Activated T-helper 9 cell treated with anti-CD3 and anti-CD28 coated beads, Interleukin-2, amount 50 U/mL, for 16 hours (primary cell): ENCODE data around the gene TUBB2A.
"Not testable (repeated sequence)": the region's sequence is repeated elsewhere in the genome, so short reads cannot be mapped to it uniquely, and the experiment has no call there.

Source experiments
- DNase-seq: peaks from one replicate; pipeline ENCODE4 v3.0.0-alpha.2; 2020; ENCODE audit warnings: low read depth

TUBB2A gene

DNA sequence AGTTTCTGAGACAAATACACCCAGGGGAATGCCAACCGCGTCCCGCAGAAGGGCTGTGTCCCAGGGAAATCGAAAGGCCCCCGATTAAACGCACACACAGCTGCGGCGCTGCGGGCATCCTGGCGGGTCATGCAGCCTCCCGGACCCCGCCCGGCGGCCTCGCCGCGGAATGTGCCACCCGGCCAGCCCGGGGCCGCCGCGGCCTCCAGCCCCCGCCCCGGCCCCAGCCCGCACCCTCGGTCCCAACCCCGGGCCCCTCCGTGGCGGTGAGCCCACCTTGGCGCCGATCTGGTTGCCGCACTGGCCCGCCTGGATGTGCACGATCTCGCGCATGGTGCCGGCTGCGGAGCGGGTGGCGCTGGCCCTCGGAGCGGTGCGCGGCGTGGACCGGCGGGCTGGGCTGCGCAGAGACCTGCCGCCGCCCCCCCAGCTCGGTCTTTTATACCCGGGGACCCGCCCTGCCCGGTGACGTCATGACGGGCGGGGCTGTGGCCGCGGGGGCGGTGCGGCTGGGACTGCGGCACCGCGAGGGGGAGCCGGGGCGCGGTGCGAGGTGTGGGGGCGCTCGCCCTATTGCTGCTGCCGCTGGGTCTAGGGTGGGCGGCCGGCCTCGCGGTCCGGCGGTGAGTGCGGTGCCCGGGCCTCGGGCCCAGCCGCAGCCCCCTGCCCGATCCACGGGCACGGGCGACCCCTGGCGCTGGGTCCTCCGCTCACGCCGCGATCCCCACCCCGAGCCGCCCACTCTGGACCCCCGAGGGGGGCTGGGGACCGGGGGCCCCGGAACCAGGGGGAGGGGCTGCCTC is at the start of gene TUBB2A:
TSS of gene TUBB2A (minus strand) at position 414 of the 803 bp plus-strand sequence. CDS start at position 333, 81 bp downstream.
- peak; percentile 80 for DNase-seq

DNA sequence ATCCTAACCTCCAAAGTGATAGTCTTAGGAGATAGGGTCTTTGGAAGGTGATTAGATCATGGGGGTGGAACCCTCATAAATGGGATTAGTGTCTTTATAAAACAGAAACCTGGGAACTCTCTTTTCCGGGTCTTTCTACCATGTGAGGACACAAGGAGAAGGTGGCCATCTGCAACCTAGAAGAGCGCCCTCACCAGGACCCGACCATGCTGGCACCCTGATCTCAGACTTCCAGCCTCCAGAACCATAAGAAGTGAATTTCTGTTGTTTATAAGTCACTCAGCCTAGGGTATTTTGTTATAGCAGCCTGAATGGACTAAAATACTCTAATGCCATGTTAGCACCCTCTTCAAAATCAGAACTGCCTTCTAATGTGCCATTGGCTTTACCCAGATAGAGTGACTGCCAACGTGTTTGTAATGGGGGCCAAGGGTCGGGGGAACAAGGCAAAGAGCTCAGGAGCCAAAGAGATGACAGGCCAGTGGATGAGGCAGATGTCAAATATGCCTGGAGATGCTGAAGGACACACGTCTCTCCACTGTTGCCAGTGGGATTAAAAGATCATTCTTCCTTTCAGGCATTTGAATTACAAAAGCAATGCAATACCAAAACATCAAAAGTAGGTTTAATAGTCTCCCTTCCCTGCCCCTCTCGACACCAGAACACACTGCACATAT is 49.1 kb upstream of the TUBB2A start:
- DNase-seq: no peak

DNA sequence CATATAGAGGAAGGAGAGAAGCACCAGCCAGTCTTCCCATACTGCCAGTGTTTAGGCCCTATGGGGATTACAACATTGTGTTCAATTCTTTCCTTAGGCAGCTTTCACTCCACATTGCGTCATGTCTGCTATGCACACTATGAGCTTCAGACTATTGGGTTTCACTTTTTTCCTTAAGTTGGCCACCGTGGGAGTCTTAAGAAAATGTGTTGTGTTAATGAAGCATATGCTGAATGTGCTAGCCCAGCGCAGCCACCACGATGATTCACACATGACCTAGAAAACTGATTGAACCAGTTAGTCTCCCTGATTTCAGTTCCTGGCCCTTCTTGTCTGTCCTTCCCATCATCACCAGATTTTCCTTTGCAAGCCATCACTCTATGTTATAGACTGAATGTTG is 48.6 kb upstream of the TUBB2A start:
- no peak for DNase-seq

DNA sequence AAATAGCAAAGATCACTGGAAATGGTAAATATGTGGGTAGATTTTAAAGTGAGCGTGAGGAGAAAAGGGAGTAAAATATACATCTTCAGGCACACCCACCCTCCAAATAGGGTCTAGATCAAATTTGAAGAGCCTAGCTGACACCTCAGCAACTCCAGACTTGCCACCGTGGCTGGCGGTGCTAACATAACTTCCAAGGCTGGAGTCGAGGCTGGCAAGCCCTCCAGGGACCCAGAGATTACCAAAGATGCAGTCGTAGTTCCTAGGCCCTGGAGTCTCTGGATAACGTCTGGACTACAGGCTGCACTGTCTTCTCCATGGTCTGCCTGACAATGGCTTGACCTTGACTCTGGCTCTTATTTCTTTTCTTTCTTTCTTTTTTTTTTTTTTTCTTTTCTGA is 47.6 kb upstream of the TUBB2A start:
- no peak for DNase-seq

DNA sequence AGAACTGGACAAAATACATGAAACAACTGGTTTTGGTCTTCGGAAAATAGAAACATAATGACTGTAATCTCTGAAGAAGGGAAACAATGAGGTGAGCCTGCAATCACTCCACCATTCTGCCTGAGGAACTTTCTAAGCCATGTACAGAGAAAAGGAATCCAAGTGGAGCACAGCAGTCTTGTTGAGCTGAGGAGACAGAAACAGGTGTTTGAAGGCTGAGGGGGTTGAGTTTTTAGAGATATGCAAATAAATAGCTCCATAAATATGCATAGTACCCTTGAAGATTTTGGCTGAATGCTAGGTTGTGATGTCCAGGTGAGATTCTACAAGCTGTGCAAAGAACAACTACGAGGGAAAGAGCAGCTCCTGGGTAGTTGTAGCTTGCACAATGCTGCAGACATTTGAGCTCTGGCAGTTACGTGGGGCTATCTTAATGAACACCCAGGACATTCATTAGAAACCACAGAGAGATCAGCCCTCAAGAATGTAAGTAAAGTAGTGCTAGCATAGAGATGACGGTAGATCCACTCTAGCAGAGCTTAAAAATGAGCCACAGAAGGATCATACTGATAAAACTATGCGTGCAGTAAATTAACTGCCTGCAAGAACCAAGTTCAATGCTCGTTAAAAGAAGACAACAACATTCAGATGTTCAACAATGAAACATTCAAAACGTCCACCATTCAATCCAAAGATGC is 45.8 kb upstream of the TUBB2A start:
- DNase-seq: no peak

DNA sequence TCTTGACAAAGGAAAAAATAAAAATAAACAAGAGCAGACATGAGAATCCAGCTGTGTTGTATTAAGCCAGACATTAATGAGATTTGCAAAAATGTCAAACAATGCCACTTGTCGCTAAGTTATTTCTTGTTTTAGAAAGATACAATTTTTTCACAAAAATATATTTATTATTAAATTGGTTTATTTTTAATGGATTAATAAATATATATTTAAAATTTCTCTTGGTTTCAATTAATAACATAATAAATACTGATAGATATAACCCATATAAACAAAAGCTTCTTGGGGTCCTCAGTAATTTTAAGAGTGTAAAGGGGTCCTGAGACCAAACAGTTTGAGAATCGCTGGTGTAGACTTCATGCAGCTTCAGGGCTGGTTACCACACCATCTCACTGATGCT is 44.0 kb upstream of the TUBB2A start:
- DNase-seq: no peak

DNA sequence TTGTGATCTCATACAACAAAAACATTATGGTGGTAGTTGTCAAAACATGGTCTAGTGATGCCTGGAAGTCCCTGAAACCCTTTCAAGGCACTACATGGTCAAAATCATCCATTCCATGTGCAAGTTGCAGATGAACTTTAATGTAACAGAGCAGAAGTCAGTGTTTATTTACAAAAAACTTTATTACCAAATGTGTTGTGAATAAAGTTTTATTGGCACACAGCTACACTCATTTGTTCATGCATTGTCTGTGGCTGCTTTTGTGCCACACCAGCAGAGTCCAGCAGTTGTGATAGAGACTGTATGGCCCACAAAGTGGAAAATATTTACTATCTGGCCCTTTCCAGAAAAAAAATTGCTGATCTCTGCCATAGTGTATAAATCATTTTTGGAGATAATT is 43.3 kb upstream of the TUBB2A start:
- DNase-seq: no peak

DNA sequence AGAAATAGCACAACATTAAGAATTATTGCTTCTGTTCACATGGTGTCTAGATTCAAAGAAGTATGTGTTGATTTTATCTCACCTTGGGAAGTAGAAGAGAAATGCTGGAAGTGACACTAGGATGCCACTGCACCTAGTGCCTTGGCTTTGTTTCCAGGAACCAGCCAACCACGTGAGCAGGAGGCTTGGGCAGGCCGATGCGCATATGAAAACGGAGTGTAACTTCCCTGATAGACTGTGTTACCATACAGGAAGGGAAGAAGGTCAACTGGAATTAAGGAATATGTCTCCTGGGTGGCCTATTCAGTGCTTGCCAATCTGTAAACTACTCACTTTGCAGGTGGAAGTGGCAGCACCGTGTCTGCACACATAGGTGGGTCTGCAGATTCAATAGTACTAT is 42.0 kb upstream of the TUBB2A start:
- DNase-seq: no peak

DNA sequence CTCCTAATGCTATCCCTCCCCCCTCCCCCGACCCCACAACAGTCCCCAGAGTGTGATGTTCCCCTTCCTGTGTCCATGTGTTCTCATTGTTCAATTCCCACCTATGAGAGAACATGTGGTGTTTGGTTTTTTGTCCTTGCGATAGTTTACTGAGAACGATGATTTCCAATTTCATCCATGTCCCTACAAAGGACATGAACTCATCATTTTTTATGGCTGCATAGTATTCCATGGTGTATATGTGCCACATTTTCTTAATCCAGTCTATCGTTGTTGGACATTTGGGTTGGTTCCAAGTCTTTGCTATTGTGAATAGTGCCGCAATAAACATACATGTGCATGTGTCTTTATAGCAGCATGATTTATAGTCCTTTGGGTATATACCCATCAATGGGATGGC is 40.4 kb upstream of the TUBB2A start:
- not testable (repeated sequence) for DNase-seq

DNA sequence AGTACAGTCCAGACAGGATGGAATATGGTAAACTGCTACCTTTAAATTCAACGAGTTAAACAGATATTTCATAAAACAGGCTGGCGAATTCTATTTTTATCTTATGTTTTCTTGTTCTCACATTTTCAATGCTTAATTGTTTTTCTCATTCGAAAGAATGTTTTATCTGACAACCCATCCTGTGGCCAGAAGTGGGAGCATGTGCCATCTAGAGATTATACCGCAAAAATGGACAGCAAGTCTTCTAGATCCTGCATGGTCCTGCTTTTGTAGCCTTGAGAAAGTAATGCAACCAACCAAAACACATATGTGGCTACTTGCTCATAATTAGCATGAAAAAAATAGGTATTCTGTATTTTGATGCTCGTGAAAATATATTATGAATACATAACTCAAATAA is 39.4 kb upstream of the TUBB2A start:
- no peak for DNase-seq

DNA sequence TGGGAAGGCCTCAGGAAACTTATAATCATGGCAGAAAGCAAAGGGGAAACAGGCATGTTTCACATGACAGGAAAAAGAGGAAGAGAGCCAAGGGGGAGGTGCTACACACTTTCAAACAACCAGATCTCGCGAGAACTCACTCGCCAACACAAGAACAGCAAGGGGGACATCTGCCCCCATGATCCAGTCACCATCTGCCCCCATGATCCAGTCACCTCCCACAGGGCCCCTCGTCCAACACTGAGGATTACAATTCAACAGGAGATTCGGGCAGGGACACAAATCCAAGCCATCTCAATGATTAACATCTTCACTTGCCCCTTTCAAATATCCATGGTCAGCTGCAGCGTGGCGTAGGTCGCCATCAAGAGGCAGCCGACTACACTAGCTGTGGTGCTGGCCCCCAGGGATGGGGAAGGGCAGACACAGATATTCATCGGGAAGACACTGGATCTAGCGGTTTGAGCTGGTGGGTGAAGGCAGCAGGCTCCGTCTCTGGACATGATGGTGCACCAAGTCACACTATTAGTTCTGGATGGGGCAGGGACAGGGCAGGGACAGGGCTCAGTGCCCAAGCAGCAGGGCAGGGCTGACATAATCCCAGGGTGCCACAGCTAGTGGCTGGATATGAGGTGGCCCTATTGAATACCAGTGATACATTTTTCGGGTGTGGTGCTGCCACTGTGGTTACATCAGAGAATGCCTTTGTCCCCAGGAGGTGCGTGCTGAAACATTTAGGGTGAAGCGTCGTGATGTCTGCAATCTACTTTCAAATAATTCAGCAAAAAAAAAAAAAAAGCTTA is 38.6 kb upstream of the TUBB2A start:
- no peak for DNase-seq

DNA sequence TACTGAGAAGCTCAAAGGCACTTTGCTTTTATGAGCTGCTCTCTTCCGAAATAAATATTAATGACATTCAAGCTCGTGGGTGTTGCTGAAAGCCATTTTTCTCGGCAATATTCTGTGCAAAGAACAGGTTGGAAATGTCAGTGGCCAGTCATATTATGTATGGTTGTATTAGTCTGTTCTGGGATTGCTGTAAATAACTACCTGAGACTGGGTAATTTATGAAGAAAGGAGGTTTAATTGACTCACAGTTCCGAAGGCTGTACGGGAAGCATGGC is 38.0 kb upstream of the TUBB2A start:
- no peak for DNase-seq

DNA sequence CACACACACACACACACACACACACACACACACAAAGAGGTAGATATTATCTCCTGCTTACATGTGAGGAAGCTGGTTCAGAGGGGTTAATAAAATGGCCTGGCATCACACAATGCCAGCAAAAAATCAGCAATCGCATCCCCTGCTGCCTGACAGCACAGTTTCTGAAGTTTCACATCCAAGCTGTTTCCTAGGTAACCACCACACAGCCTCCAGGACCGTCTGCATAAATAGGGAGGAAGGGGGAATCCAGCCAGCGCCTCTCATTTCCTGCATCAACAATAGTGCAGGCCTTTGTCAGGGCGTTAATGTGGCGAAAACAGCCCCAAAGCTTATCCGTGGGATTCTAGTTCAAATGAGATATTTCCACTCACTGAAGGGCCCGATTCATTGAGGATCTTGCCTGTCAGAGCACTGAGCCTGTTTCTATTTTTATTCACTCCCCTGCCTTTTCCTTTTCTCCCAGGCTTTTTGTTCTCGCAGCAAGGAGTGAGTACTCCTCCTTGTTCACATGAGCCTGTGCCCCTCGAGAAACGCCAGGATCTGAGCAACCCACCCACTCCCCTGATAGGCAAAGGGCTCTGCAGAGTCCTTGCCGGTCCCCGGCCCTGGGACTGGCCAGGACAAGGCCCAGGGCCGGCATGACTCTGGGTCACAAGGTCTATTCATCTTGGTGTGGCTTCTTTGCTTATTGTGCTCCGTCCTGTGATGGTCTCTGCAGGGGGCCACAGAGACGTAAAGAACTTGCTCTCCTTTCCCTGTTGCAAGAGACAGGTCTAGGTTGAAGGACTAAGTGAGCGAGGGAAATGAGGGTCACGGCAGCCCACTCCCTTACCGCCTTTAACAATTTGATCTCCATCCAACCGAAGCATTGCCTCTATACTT is 37.4 kb upstream of the TUBB2A start:
- no peak for DNase-seq

DNA sequence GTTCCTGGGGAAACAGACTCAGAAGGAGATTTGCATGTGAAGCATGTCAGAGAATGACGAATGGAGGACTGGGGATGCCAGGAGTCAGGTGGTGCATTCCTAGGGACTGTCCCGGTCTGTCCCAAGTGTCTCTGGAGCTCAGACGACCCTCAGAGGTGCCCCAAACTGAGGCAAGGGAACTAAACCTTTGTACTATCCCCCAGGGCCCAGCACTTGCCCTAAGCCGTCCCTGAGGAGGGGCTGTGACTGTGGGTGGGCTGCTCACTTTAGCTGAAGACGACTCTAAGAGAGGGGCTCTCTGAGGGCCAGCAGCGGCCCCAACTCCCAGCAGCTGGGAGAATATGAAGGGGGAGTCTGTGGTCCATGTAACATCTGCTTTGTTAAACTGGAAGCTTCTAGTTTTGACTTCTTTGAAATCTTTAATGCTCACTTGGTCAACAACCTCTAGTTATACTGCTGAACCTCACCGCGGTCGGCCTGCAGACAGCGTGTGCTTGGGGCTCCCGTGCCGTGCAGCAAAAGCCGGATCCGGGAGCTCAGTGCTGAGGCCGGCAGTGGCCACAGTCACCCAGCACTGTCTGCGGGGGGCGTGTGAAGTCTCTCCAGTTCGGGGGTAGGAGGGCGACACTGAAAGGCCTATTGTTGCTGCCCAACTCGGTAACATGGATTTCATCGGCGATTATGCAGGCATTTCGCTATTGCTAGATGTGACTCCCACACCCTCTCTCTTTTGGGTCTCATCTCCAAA is 35.9 kb upstream of the TUBB2A start:
- no peak for DNase-seq

DNA sequence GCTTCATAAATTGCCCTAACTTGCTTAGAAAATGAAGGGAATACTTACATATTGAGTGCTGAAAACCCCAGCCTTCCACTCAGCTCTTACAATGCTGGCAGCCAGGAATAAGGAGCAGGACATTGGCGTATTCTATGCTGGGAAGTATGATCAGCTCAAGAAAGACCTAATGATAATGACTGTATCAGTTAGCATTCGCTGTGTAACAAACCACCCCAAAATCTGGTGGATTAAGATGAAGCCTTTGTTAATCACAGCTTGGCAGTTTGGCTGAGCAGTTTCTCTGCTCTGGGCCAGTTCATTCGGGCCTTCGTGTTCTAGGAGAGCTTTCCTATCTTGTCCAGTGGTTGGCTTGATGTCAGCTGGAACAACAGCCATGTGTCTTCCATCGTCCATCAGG is 33.4 kb upstream of the TUBB2A start:
- DNase-seq: no peak

DNA sequence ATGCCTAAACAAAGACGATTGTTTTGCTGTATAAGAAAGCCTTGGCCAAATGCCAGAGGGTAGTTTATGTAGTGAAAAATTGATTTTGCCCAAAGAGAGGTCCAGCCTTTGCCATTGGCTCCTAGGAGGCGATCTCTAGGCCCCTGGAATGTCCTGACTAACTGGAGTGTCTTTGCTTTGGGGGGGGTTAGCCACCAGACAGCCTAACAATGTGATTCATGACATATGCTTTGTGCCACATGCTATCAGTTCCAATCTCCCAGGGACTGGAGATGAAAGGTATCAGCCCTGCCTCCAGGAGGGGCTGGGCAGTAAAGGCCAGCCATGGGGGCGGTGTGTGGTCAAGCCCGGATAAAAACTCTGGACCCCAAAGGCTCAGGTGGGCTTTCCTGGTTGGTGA is 32.7 kb upstream of the TUBB2A start:
- no peak for DNase-seq

DNA sequence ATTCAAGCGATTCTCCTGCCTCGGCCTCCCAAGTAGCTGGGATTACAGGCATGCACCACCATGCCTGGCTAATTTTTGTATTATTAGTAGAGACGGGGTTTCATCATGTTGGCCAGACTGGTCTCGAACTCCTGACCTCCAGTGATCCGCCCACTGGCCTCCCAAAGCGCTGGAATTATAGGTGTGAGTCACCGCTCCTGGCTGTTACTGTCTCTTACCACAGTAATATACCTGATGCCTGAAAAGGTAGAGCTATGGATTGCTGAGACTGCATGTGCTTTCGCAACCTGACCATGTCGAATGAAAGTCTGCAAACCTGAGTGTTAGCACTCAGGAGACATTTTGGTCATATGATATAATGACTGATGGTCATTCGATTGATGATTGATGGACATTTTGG is 31.8 kb upstream of the TUBB2A start:
- not testable (repeated sequence) for DNase-seq

DNA sequence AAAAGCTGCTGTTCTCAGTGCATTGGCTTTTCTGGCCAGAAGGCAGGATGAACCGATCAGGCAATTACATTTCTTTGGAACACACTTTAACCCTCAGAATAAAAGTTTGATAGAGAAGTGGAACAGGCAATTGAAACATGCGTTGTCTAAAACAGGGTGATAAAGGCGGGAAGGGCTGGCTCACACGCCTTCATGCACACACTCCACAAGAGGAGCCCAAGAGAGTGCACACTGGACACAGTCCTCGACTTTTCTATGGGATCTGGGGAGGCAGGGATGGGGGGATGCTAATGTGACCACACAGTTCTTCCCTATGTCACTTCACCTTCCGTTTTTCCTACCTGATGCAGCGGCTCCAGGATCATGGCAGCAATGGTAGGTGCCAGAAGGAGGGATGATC is 30.9 kb upstream of the TUBB2A start:
- no peak for DNase-seq

DNA sequence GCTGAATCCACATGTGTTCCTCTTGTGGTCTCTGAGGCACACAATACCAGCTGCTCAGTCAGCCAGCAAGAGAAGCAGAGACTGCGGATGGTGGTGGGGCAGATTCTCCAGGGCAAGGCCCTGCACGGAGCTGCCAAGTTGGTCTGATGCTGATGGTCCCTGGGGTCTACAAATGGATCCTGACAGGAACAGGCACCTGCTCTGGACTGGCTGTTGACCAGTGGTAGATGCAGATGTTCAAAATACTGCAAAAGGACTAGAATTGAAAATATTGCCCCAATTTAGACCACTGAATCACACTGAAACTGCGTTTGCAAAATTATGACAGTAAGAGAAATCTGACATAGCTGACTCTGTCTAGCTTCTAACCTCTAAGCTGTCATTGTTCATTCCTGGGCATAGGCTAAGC is 29.6 kb upstream of the TUBB2A start:
- DNase-seq: no peak

DNA sequence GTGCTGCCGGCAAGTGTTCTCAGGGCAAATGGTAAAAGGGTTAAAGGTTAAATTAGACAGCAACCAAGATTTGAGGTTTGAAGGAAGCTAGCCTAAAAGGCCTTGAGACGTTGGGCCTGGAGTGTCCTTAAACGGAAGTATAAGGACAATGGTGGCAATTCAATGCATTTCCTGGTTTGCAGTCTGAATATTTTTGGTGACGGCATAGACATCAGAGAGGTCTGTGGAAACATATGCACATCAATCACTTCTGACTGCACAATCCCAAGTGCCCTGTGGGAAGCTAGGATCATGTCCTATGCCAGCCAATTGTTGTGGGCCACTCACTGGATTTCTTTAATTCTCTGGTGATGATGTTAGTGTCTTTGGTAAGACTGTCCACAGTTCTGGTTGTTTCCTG is 25.7 kb upstream of the TUBB2A start:
- DNase-seq: no peak

DNA sequence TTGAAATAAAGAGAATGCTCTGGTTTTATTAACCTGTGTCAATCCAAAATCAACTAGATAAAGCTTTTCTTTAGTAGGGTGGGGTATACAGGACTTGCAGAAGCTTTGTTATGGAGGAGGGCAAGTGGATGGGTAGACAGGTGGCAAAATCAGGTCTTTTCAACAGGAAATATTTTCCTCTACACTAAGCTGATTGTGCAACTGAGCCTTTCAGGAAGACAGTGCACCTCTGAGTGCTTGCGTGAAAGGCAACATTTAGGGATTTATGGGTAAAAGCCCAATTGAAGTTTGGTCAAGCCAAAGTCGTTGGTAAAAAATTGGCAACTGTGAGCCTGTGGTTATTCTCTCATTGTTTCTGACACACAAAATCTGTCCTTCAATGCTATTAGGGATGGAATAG is 23.8 kb upstream of the TUBB2A start:
- DNase-seq: no peak
